GM20431 (cell line): Measurements from ENCODE around the gene ZC3H8.
"Not testable (repeated sequence)": the region's sequence is repeated elsewhere in the genome, so short reads cannot be mapped to it uniquely, and the experiment has no call there.

Source experiments
- in situ Hi-C: fragments of 300-500 bp; cut with MseI, MboI; formaldehyde crosslinking; loops from one replicate; pipeline ENCODE4 v1.15.0; 2020; ENCODE audit warnings: low sequenced_read_pairs; ENCODE audit not compliant: unreplicated experiment

The ZC3H8 gene

GRCh38 chr2:112262876-112263275 is 8.0 kb upstream of the ZC3H8 start:
- in situ Hi-C loops = loop anchor here (25.0 kb wide), 1 partner anchor 199 kb away; no protein-coding TSS in a partner anchor

GRCh38 chr2:112260295-112260625 is 5.4 kb upstream of the ZC3H8 start:
- in situ Hi-C loops = loop anchor here (25.0 kb wide), 1 partner anchor 202 kb away; no protein-coding TSS in a partner anchor

GRCh38 chr2:112259509-112260294 is 4.9 kb upstream of the ZC3H8 start:
- in situ Hi-C loops = loop anchor here (25.0 kb wide), 1 partner anchor 203 kb away; no protein-coding TSS in a partner anchor

- in situ Hi-C loops = loop anchor here (25.0 kb wide), 1 partner anchor 205 kb away; no protein-coding TSS in a partner anchor
Observed at GRCh38 chr2:112257575-112257974, 2.7 kb upstream of the ZC3H8 start.

GRCh38 chr2:112256654-112257053 is 1.8 kb upstream of the ZC3H8 start:
- in situ Hi-C loops = loop anchor here (25.0 kb wide), 1 partner anchor 206 kb away; no protein-coding TSS in a partner anchor

GRCh38 chr2:112255875-112256274 is 1.0 kb upstream of the ZC3H8 start:
- in situ Hi-C loops = loop anchor here (25.0 kb wide), 1 partner anchor 206 kb away; no protein-coding TSS in a partner anchor

- in situ Hi-C loops = loop anchor here (25.0 kb wide), 1 partner anchor 209 kb away; no protein-coding TSS in a partner anchor
Observed at GRCh38 chr2:112253261-112253815, 1.5 kb downstream of the ZC3H8 start.

- in situ Hi-C loops = loop anchor here (25.0 kb wide), 1 partner anchor 211 kb away; no protein-coding TSS in a partner anchor
Observed at GRCh38 chr2:112251271-112251670, 3.6 kb downstream of the ZC3H8 start.

- in situ Hi-C loops = loop anchor here (25.0 kb wide), 1 partner anchor 358 kb away; the partner anchor contains the start of genes ANAPC1 and MERTK
Observed at GRCh38 chr2:112244854-112245253, 10.0 kb downstream of the ZC3H8 start.

GRCh38 chr2:112243233-112243632 is 11.6 kb downstream of the ZC3H8 start:
- in situ Hi-C loops = loop anchor here (25.0 kb wide), 1 partner anchor 356 kb away; the partner anchor contains the start of genes ANAPC1 and MERTK

GRCh38 chr2:112242384-112242783 is 12.5 kb downstream of the ZC3H8 start:
- in situ Hi-C loops = loop anchor here (25.0 kb wide), 1 partner anchor 355 kb away; the partner anchor contains the start of genes ANAPC1 and MERTK

GRCh38 chr2:112239862-112240261 is 15.0 kb downstream of the ZC3H8 start:
- in situ Hi-C loops = loop anchor here (25.0 kb wide), 1 partner anchor 353 kb away; the partner anchor contains the start of genes ANAPC1 and MERTK

GRCh38 chr2:112230371-112230770 is 24.5 kb downstream of the ZC3H8 start:
- in situ Hi-C loops = loop anchor here (25.0 kb wide), 1 partner anchor 343 kb away; the partner anchor contains the start of genes ANAPC1 and MERTK

- in situ Hi-C loops = loop anchor here (25.0 kb wide), 1 partner anchor 342 kb away; the partner anchor contains the start of genes ANAPC1 and MERTK
Observed at GRCh38 chr2:112229348-112229747, 25.5 kb downstream of the ZC3H8 start.

GRCh38 chr2:112220831-112221230 is 34.0 kb downstream of the ZC3H8 start:
- in situ Hi-C loops = no loop called here

GRCh38 chr2:112220186-112220585 is 34.7 kb downstream of the ZC3H8 start:
- in situ Hi-C loops = no loop called here

GRCh38 chr2:112217854-112218253 is 37.0 kb downstream of the ZC3H8 start:
- in situ Hi-C loops = no loop called here

GRCh38 chr2:112216167-112216566 is 38.7 kb downstream of the ZC3H8 start:
- in situ Hi-C loops = no loop called here

GRCh38 chr2:112207905-112208304 is 46.9 kb downstream of the ZC3H8 start:
- in situ Hi-C loops = not testable (repeated sequence)

GRCh38 chr2:112204411-112204810 is 50.4 kb downstream of the ZC3H8 start:
- in situ Hi-C loops = no loop called here
